Measurements from ENCODE around the gene FAM78B.

The FAM78B gene, protein sequence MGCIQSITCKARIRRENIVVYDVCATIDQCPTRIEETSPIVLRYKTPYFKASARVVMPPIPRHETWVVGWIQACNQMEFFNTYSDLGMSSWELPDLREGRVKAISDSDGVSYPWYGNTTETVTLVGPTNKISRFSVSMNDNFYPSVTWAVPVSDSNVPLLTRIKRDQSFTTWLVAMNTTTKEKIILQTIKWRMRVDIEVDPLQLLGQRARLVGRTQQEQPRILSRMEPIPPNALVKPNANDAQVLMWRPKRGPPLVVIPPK

DNA sequence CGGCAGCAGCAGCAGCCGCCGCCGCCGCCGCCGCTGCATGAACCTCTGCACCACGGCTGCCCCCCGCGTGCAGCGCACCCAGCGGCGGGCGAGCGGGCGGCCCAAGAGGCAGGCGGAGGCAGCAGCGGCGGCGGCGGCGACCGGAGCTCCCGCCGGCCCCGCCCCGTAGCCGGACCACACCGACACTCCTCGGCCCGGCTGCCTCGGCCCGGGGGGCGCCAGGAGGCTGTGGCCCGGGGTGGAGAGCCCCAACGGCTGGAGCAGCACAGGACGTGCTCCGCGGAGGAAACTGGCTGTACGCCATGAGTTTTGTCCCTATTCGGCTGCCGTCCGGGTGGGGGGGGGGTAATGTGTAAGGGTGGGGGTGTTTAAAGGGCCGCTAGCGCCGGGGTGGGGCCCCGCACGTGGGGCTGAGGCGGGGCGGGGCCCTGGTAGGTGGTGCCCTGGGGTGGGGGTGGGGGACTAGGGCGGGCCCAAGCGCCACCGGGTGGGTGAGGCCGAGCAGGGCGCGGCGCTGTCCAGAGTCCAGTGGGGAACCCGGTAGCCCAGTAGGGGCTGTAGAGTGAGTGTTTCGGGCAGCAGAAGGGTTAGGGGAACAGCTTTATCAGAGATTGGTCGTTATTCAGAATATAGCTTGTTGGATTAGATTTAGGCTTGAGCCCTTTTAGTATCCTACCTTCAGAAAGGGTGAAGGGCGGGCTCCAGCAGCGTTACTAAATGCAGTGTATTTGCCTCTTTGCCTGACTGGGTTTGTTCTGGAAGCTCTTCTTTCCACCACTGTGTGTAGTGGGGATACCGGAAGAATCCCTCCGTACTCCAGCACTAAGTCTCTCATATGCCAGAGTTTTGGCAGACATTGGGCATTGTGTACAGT is at the start of gene FAM78B:
TSS of gene FAM78B (minus strand) at position 304 of the 874 bp plus-strand sequence. CDS start 753 bp downstream, outside the sequence.
- peak; percentile 67 for DNase-seq

DNA sequence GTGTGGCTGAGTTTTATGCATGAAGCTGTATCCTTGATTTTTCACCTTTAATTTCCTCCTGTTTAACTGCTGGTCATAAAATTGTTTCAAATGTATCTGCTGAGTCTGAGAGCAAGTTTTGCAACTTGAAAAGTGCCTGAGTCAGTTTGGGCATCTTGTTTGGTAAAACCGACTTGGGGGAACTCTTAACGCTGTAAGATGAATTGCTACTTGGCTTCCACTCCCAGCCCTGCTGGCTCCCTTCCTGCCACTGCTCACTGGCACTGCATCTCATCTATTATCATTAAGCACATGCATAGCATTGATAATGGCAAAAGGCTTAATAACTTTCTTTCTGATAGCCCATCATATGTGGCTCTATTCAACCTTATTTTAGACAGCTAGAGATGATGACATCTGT is 35.7 kb upstream of the FAM78B start:
- no peak for DNase-seq

DNA sequence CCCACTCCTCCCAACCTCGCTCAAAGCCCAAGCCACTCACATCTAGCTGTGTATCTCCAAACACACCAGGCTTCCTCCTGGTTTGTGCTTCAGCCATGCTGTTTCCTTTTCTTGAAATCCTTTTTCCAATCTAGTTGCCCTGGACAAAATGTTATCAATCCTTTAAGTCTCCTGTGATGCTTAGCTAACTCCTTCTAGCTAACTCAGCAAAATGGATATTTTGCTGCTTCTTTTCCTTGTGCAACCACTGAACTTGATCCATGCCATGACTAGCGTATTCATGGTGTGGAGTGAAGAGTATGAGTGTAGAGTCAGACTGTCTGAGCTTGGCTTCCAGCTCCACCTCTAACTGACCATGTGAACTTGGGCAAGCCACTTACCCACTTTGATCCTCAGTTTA is 33.9 kb upstream of the FAM78B start:
- DNase-seq, result no peak

DNA sequence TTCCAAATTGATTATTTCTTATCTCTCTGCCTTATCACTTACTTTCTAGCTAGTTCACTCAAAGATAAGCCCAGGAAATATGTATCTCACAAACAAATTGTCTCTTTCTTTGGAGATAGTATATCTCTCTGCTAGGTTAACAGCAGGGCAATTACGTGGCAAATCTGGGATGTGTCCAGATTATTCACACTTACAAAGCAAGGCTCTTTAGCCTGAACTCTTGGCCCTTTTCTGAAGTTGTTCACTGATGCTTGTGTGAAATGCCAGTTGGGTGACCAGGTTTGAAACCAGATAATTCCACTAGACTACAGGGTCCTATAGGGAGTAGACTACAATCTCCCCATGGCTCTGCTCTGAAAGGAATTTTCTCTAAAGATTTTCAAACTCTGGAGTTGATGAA is 30.8 kb upstream of the FAM78B start:
- no peak for DNase-seq

DNA sequence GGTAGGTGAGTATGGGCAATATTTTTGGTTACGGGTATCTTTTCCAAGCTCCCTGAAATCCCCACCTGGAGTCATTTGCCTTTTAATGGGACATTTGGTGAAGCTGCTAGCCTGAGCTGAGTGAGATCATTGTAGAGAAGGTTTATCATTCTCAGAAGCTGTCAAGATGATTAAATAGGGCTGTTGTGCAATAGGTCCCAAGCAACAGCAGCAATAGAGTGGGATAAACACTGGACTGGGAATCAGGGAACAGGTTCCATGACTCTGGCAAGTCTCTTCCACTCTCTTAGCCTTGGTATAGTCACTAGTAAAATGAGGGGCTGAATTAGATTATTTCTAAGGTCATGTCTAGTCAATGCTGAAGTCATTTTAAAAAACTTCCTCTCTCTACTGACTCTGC is 30.3 kb upstream of the FAM78B start:
- DNase-seq, result no peak

DNA sequence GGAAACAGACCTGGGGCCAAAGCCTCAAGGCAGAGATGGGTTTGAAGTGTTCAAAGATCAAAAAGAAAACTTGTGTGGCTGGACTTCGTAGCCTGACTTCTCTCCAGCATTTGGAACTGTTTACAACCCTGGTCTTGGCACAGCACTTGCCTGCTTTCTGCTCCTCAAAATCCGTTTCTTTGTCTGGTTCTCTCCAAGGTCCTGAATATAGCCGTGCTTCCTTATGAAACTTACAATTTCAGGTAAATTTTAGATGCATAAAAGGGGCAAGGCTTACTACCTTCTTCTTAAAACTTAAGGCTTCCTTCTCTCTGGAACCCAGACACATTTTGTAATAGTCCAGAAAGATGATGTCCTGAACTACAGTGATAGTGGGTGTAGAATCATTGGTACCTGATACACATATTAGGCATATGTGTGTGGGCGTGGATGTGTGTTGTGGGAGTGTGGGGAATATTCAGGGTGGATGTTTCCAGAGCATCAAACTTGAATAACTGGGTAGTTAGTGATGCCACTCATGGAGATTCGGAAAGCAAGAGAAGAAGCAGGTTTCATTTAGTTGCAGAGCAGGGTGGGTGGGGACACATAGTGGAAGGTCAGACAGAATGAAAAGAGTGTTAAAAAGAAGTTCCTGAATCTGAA is 26.4 kb upstream of the FAM78B start:
- no peak for DNase-seq

DNA sequence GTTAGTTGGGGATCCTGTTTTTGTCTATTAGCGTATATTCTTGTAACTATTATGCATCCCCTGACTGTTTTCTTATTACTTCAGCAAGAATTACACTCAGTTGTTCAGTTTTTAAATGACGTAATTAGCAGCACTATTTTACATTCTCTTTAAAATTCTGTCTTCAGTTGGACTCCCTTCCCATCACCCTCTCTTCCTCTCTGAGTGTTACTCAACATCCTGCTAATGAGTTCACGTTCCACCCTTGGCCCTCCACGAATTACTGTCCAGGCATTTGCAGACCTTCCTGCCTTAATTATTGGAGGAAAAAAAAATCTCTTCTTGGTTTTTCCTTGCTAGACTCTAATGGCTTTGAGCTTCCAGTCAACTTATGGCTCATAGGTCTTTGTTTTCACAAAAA is 23.6 kb upstream of the FAM78B start:
- DNase-seq, result no peak

DNA sequence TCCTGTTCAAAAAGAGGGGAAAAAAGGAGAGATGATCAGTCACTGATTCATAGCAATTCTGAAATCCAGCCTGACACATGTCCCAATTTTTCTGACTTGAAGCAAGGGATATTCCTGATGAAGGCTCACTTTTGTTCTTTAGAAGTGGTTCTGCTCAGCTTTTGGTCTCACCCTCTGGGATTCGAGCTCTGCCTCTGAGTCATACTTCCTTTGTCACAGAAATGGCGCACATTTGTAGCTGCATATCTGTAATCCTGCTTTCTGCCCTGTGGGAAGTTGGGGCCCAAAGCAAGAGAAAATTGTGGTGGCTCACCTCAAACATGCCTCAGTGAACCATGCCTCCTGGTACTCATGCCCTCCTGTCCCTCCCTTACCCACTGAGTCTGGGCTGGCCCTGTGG is 22.3 kb upstream of the FAM78B start:
- no peak for DNase-seq

DNA sequence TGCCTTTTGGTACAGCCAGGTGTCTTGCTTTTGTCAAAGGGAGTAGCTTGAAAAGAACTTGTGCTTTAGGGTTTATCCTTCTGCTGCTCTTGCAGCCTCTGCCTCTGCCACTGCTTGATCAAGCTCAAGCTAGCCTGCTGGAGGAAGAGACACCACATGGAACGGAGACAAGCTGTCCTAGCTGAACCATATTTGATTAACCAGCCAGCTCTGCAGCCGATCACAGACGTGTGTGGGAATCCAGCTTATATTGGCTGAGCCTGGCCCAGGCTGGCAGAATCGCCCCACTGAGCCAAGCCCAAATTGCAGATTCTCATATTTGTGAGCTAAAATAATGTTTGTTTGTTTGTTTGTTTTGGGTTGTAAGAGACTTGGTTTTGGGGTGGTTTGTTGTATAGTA is 18.7 kb upstream of the FAM78B start:
- DNase-seq, result no peak

DNA sequence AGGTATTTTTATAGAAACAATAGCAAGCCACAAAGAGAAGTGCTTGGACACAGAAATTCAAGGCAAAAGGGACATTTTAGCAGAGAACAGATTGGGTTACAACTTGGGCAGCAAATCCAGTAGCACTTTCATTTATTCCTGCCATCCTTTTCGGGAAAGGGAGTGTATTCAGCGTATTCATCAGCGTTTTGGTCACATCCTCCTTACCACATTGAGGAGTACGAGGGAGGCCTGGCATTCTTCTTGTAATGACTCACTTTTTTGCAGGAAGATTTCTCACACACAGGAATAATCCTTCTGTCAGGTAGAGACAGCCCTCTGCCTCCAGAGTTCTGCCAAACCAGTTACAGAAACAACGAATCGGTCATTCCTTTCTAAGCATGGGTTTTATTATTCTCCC is 18.1 kb upstream of the FAM78B start:
- DNase-seq, result peak; percentile 51

DNA sequence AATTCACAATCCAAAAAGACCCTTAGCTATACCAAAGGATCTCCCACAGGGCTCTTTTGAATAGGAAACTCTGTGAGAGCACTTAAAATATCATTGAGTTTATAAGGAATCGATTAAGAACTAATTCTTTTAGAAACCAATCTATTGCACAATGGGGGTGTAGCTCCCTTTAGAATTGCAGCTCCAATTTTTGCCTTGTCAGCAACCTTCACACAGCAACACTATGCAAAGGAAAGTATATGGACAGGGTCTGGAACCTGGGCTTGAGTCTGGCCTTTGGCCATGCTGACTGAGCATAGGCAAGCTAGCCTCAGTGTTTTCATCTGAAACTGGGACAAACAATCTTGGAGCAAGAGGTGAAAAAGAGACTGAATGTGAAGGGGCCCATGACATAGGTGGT is 17.2 kb upstream of the FAM78B start:
- DNase-seq, result no peak

DNA sequence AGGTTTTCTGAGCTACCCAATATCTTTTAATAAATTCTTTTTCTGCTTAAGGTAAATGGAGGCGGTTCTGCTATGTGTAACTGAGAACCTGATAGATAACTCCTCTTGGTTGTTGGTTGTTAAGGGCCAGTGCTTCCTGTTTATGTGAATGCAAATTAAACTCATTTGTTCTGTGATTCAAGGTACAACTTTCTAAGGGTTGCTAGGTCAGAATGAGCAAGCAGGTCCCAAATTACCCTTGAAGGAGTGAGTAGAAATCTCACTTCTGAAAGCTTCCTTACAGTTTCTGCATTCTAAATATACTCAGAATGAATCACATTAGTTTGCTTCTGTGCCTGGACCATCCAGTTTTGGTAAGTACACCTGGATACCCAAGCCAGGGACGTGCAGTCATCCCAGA is 15.5 kb upstream of the FAM78B start:
- DNase-seq, result no peak

DNA sequence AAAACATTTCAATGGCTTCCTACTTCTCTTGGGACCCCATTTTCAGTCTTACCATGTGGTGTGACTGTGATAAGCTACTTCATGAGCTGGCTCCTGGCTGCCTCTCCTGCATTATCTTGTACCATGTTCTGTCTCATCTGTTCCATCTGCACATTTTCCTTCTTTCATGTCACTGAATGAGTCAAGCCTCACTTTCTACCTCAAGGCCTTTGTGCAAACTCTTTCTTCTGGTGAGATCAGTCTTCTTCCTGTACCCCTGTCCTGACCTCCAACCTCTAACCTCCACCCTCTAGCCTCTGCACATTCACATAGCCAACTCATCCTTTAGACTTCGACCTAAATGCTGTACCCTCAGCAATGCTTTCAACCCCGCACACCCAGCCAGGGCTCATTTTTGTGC is 9.6 kb upstream of the FAM78B start:
- no peak for DNase-seq

DNA sequence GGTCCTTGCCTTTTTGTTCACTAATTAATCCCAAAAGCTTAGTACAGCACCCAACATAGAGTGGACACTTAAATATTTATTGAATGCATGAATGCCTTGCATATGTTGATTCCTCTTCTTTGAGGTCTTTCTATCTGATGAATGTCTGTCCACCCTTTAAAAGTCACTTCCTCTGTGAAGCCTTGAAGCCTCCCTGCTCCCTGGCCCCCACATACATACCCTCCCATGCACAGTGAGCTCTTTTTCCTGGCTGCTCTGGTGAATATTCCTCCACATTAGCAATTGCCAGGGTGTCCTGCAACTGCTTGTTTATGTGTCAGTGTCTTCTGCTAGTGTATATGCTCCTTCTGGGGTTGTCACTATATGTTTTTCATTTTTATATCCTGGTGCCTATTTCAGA is 8.2 kb upstream of the FAM78B start:
- DNase-seq, result no peak

DNA sequence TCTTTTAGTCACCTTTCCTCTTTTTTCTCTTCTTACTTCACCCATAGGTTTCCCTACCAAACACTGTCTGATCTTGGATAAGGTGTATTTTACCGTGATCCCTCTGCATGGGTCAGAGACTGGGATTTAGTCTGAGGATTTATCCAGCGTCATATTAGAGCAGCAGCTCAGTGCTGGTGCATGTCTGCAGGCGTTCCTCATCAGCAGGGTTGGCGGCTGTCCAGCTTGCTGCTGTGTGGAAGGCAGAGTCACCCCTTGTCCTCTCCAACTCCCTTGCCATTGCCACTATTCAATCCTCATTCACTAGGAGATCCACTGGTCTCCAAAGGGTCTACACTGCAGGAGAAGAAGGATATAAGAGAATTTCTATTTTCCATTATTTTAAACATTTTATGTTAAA is 7.3 kb upstream of the FAM78B start:
- DNase-seq, result peak; percentile 11

DNA sequence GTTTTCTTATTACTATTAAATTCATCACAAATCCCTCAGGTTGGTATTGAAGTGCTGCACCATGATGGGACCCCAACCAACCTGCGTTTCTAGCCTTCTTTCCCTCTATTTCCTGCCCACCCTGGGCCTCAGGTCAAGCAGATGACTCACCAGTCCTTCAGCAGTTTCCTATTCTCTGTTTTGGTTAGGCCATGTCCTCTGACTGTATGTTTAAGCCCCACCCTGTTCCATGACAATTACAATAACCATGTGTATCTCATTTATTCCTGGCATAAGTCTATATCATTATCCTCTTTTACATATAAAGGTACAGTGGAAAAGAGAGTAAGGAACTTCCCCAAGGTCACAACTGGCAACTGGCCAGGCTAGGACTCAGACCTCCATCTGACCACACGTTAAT is 5.3 kb upstream of the FAM78B start:
- DNase-seq, result no peak

DNA sequence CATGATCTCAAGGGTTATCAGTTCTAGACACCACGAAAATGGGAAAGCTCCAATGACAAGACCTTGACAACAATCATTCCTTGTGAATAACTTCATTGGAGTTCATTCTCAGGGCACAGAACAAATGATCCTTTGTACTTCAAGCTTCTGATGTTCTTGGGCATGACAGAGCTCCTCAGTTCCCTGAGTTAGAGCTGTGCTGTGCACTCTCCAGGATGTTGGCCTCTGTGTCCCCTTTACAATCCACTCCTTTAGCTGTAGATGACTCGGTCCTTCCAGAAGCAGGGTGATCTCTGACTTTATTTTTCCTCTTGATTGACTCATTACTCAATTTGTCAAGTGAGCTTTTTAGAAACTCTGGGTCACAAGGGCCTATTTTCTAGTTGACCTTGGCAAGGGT is 3.9 kb upstream of the FAM78B start:
- no peak for DNase-seq

DNA sequence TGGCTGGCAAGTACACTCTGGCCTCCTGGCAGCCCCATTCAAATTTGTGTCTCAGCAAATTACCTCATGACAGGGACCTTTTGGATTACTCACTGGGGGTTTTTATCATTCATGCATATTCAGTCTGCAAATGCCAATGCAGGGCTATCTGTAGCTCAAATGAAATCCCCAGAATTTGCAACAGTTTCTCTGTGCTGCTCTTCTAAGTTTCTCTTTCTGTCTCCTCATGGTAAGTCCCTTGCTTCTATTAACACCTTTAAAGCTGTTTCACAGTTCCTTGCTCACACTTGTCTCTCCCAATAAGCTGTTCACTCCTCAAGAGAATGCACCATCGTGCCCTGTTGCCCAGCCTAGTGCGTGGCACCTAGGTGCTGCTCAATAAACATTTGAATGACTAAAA is 3.3 kb upstream of the FAM78B start:
- DNase-seq, result no peak

DNA sequence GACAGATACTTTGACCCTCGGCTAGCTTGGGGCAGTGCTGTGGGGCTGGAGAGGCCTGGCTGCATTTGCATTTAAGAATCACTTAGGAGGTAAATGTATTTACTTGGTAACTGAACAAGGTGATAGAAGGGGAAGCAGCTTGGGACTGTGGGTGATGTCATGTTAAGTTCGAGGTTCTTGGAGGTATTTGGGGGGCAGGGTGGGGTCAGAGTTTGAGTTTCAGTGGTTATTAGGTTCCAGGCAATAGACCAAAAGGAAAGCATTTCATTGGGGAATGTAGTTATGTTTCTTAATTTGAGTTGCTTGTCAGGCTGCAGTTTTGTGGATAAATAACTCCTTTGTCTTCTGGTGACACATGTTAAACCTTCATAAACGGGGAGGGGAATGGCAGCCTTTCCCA is 2.4 kb upstream of the FAM78B start:
- DNase-seq, result no peak

DNA sequence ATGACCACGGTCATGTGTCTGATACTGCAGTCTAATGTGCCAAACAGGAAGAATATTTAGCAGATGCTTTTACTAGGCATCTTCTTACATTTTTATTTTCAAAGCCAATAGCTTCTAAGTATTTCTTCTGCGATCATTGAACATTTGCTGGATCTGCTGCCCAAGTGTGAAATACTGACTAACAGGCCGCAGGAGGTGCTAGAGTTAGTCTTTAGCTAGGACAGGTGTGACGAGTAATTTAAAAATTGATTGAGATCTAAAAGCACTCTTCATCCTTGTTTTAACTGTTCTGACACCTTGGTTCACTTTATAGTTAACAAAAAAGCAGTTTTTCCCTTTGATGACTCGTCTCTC is 748 bp upstream of the FAM78B start:
- no peak for DNase-seq

DNA sequence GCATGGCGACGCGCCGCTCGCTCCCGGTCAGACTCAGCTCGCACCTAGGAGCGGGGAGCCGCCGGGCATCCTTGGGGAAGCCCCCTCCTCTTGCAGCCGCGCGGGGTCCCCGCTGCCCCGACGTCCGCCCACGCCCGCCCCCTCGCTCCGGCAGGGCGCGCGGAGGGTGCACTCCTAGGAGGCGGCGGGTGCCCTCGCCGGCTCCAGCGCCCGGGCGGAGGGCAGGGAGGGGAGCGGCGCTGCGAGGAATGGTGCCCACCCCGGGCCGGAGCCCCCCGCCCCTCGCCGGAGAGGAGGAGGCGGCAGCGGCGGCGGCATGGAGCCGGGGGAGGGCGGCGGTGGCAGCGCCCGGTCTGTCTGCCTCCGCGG is 488 bp downstream of the FAM78B start:
- no peak for DNase-seq

DNA sequence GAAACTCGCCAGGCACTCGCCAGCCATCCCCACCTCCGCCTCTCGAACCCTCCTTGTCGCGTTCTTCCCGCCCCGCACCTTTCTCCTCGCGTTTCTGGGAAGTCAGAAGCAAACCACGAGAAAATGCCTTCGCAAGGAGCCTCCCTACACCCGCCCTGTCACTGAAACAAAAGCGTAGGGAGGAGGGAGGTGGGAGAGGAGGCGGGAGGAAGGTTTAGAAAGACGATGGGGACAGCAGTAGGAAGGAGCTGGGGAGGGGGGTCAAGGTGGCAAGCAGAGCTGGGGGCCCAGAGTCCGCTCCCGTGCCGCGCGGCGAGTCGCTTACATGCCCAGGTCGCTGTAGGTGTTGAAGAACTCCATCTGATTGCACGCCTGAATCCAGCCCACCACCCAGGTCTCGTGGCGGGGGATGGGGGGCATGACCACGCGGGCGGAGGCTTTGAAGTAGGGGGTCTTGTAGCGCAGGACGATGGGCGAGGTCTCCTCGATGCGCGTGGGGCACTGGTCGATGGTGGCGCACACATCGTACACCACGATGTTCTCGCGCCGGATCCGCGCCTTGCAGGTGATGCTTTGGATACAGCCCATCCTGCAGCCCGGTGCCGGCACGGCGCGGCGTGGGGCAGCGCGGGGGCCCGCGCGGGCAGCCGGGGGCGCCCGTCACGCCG is 1.0 kb downstream of the FAM78B start:
- DNase-seq, result no peak

DNA sequence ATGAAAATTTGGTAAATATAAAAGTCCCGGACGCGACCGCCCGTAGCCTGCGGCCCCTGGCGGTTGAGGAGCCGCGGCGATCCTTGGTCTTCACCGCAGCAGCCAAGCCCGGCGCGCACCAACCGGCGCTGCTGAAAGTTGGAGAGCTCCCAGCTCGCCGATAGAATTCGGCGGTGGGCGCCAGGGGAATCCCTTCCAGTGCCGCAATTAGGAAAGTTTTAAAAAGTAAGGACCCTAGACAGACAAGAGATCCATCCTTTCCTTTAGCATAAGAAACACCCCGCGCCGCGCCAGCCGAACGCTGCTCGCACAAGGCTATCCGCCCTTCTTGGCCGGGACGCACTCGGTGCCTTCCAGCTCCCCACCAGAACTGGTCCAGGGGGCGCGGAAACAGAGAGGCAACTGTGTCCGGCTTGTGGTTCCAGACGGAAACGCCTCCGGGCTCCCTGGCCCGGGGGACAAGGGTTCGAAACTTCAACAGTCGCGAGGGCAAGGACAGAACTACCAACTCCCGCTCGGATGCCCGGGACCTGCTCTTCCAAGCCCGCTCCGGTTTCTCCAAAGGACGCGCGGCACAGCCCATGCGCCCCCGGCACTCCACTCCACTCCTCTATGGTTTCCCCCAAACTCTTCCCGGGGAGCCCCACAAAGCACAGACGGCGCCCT is 1.7 kb downstream of the FAM78B start:
- peak; percentile 34 for DNase-seq

All from fibroblast of upper back skin (primary cell).